MCF 10A (cell line): ENCODE results near the gene TPX2. TPM values are rescaled to one million over a fixed set of nuclear protein-coding genes. Genes with fewer than 3 reads are reported as not detected.

Experiments
- BruUV-seq: library from RNA; stranded (reverse); fragments of 400-500 nt; replicated peaks from 2 replicates; lab custom pipeline; 2021; lab: Mats Ljungman, UMichigan
- CTCF ChIA-PET: fragments of 300-600 bp; sonication (Branson Sonifier 250); formaldehyde crosslinking; extraction: SDS; loops from one replicate; lab custom pipeline; 2021; ENCODE audit warnings: antibody characterized with exemption, inconsistent platforms; lab: Yijun Ruan, JAX
- POLR2A ChIA-PET: fragments of 300-600, 350-650 bp; sonication (Branson Sonifier 250); formaldehyde crosslinking; extraction: SDS; loops from one replicate; lab custom pipeline; 2020; ENCODE audit warnings: antibody characterized with exemption, inconsistent platforms; lab: Yijun Ruan, JAX
- DNase-seq: peaks from one replicate; pipeline ENCODE4 v3.0.0-alpha.2; 2018; ENCODE audit not compliant: unreplicated experiment
- H3K27ac Mint-ChIP-seq: one replicate; pipeline ENCODE4 v1.8.0; 2022; ENCODE audit warnings: mild to moderate bottlenecking, low read depth, mixed read lengths; ENCODE audit not compliant: unreplicated experiment
- H3K27me3 Mint-ChIP-seq: one replicate; pipeline ENCODE4 v1.8.0; 2022; ENCODE audit warnings: mixed read lengths; ENCODE audit not compliant: insufficient read depth, unreplicated experiment
- H3K36me3 Mint-ChIP-seq: one replicate; pipeline ENCODE4 v1.8.0; 2022; ENCODE audit warnings: mild to moderate bottlenecking, moderate library complexity, mixed read lengths; ENCODE audit not compliant: insufficient read depth, unreplicated experiment
- H3K4me1 Mint-ChIP-seq: one replicate; pipeline ENCODE4 v1.8.0; 2022; ENCODE audit warnings: mixed read lengths; ENCODE audit not compliant: insufficient read depth, unreplicated experiment
- H3K4me3 Mint-ChIP-seq: one replicate; pipeline ENCODE4 v1.8.0; 2022; ENCODE audit warnings: mild to moderate bottlenecking, moderate library complexity, mixed read lengths; ENCODE audit not compliant: unreplicated experiment
- H3K9me3 Mint-ChIP-seq: one replicate; pipeline ENCODE4 v1.8.0; 2022; ENCODE audit warnings: mixed read lengths; ENCODE audit not compliant: unreplicated experiment
- CTCF ChIP-seq: fragments of 200-600 bp; IDR thresholded peaks from one replicate; pipeline ENCODE4 v1.8.0; 2022; ENCODE audit warnings: antibody characterized with exemption, mild to moderate bottlenecking; ENCODE audit not compliant: unreplicated experiment
- intact Hi-C: fragments of 100-400 bp; cut with micrococcal nuclease; formaldehyde crosslinking; loops from 2 replicates; pipeline ENCODE4 v1.14.1; 2022
- total RNA-seq: library from RNA; stranded (reverse); gene quantifications from 2 replicates; pipeline ENCODE4 v1.2.3, GENCODE V29; 2022

Gene TPX2
- total RNA-seq, 1 experiment from 2014 or later: 79.6 TPM

- Mint-ChIP-seq H3K4me1 (no peaks in the 10 kb centered on the region), H3K36me3 (no peaks in the 10 kb centered on the region), H3K27ac (no peak overlapping the region), H3K27me3 (peaks cover 33% of the 10 kb centered on the region), H3K9me3 (no peaks in the 10 kb centered on the region), H3K4me3 (no peak overlapping the region)
- BruUV-seq: no TSS peak
- intact Hi-C loops: no loop called here
- ChIA-PET POLR2A (interaction anchor here (0.7 to 2.0 kb wide), 2 partner anchors 61 to 104 kb away, joined by 3 to 4 read pairs; partner anchors contain the start of gene PDRG1), CTCF (interaction anchor here (0.6 to 12.8 kb wide), 18 partner anchors 8 to 549 kb away, joined by 3 to 200 read pairs (median 6); partner anchors contain the start of gene PDRG1)
- TF ChIP-seq CTCF: no peak
- no peak for DNase-seq
These were observed 109.3 kb downstream of the TPX2 start for GRCh38 chr20:31848088-31848999.

- Mint-ChIP-seq H3K36me3 (no peaks in the 10 kb centered on the region), H3K4me1 (no peaks in the 10 kb centered on the region), H3K27ac (no peak overlapping the region), H3K9me3 (no peaks in the 10 kb centered on the region), H3K27me3 (peaks cover 33% of the 10 kb centered on the region), H3K4me3 (no peak overlapping the region)
- ChIA-PET CTCF (interaction anchor here (1.0 to 12.8 kb wide), 12 partner anchors 13 to 799 kb away, joined by 3 to 200 read pairs (median 16); partner anchors contain the start of gene PDRG1), POLR2A (interaction anchor here (0.7 kb wide), 1 partner anchor 183 kb away, joined by 3 read pairs; no protein-coding TSS in a partner anchor)
- no peak for DNase-seq
- BruUV-seq: no TSS peak
- TF ChIP-seq CTCF: no peak
- intact Hi-C loops: no loop called here
These were observed 110.3 kb downstream of the TPX2 start for GRCh38 chr20:31849306-31849930.

Other genes starting within 250 kb of the TPX2 start
- 276 and 338 TPM in 2 replicates for gene HM13, start 224.8 kb upstream of the TPX2 start, total RNA-seq
- gene ID1, start 134.0 kb upstream of the TPX2 start, total RNA-seq: 35.7 and 38.4 TPM in 2 replicates
- gene COX4I2, start 101.4 kb upstream of the TPX2 start, total RNA-seq: not detected in 2 replicates
- gene BCL2L1, start 16.4 kb upstream of the TPX2 start, total RNA-seq: 139 and 156 TPM in 2 replicates
- gene MYLK2, start 80.1 kb downstream of the TPX2 start, total RNA-seq: 0.14 and 0.32 TPM in 2 replicates
- gene FOXS1, start 106.3 kb downstream of the TPX2 start, total RNA-seq: not detected in 2 replicates
- not detected in 2 replicates for gene DUSP15, start 131.2 kb downstream of the TPX2 start, total RNA-seq
- gene TTLL9, start 131.3 kb downstream of the TPX2 start, total RNA-seq: 0.19 TPM in 1 of 2 replicates, not detected in the other
- 12.2 and 16.3 TPM in 2 replicates for gene PDRG1, start 212.8 kb downstream of the TPX2 start, total RNA-seq
- not detected in 2 replicates for gene XKR7, start 228.9 kb downstream of the TPX2 start, total RNA-seq